Activated CD4-positive, alpha-beta T cell treated with anti-CD3 and anti-CD28 coated beads for 48 hours (primary cell): ENCODE measurements around the gene DIP2C.
A peak's percentile ranks its signal among the peaks of the same experiment; 100 is the strongest.
"Not testable (repeated sequence)": the region's sequence is repeated elsewhere in the genome, so short reads cannot be mapped to it uniquely, and the experiment has no call there.

Source experiments
- DNase-seq: peaks from one replicate; pipeline ENCODE4 v3.0.0-alpha.2; 2020

The DIP2C gene

GRCh38 chr10:490256-490655 is 199.2 kb downstream of the DIP2C start:
- no peak for DNase-seq

GRCh38 chr10:489330-489729 is 200.1 kb downstream of the DIP2C start:
- no peak for DNase-seq

DNA sequence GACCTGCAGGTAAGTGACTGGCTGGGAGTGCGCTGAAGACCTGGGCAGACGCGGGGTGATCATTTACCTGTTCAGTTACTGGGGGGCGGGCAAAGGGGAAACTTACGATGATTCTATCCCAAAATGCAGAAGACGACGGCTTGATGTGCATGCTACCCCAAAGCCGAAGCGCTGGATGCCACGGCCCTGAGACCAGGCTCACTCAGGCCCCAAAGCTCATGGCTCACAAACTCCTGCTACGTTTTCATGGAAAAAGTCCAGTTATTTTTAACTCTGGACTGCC is 200.6 kb downstream of the DIP2C start:
- no peak for DNase-seq

GRCh38 chr10:488081-488932 is 201.2 kb downstream of the DIP2C start:
- DNase-seq: no peak

GRCh38 chr10:486666-487322 is 202.7 kb downstream of the DIP2C start:
- no peak for DNase-seq

DNA sequence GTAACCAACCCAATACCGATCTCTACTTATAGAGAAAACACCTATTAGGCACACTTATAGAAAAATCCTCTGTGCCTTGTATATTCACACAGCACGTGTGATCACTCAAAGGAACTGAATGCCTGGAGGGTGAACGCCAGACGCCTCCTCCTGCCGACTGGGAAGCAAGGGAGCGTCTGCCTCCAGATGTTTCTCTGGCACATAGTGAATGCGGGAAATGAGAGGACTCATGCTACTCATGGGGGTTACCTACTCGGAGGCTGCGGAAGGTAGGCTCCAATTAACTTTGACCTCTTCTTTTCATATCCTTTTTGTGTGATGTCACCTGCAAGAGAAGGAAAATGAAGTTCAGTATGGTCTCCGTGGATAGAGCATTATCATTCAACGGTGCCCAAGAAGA is 203.3 kb downstream of the DIP2C start:
- DNase-seq: no peak

DNA sequence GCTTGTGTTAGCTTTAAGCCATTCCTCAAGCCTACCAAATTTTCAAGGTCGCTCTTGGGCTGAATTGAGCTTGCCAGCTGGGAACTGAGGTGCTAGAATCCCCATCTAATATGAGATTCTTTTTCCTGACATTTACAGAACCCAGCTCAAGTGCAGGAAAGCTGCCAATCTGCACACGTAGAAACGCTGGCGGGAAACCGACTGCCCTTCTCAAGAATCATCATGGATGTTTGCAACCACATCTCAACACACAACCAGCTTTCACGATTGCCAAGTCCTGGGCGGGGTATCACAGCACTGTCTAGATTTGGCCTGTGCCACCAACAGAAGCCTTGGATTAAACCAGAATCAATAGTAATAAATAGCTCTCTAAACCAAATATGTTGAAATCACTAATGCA is 203.7 kb downstream of the DIP2C start:
- DNase-seq: no peak

GRCh38 chr10:484925-485661 is 204.4 kb downstream of the DIP2C start:
- DNase-seq: peak; percentile 11

- no peak for DNase-seq
Measured at GRCh38 chr10:484441-484924, 205.0 kb downstream of the DIP2C start.

DNA sequence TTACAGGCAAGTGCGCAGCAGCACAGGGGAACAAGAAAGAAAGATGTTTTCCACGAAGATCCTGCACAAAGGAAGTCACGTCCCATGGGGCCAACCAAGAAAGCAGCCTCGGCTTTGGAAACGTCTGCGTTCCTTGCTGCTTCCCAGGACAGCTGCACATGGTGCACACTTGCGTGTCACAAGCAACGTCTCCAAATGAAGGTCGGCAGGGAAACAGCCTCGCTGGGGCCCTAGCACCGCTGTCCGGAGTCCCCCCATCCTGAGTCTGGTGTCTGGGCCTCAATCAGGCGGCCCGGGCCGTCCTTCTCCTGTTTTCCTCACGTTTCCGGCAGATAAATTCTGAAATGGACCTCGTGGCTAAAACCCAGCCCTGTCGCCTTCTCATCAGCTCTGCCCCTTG is 206.2 kb downstream of the DIP2C start:
- no peak for DNase-seq

DNA sequence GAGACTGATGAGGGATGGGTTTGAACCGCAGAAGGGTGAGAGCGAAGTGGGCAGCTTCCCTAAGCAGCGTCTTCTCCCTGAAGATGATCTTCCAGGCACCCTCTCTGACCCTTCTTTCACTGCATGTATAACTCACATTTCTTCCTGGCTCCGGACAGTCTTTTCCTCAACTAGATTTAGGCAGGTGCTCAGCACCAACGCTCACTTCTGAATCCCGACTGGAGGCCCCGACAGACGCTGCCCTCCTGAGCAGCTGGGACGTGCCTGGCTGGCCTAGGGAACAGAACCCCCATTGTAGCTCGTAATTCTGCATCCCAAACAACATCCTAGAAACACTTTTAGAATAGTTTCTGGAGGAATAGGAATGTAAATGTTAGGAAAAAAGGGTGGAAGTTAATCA is 206.6 kb downstream of the DIP2C start:
- DNase-seq: no peak

GRCh38 chr10:482051-482501 is 207.4 kb downstream of the DIP2C start:
- DNase-seq: no peak

DNA sequence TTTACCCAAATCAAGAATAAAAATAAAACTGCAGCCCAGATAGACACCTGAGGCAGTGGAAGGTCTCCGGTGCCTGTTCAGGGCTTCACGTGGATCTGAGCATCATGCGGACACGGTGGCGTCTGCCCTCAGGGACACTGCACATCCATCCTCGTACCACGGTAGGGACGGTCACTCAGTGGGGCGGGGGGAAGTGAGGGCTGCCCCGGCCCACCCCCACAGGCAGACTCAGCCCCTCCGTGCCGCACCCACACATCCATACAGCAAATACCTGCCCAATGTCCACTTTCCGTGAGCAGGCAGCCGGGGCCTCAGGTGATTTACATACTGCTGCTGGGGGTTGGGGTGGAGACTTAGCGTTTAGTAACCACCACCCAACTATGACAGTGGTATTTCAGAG is 207.8 kb downstream of the DIP2C start:
- no peak for DNase-seq

DNA sequence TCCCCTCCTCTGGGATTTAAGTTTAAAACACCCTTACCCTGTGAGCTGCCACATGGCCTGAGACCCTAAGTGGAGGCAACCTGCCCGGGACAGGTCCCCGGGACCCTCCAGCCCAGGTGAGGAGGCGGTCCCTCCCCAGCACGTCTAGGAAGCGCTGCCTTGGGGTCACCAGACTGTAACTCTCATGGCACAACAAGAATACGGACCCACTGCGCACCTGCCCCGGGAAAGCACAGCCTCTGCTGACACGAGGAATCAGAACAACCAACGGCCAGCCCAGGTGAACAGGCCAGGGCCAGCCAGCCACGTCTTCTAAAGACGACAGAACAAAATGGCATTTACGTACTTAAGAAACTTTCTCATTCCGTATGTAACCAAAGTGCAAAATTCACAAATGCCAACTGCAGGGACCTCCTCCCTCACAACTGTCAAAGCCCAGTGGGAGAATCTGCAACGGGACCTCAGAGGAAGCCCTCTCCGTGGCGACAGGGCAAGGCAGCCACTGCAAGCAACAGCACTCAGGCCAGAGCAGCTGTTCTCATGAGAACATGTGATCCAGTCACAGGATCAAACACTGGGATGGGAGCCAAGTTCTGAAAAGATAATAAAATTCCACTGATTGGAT is 208.4 kb downstream of the DIP2C start:
- DNase-seq: no peak

DNA sequence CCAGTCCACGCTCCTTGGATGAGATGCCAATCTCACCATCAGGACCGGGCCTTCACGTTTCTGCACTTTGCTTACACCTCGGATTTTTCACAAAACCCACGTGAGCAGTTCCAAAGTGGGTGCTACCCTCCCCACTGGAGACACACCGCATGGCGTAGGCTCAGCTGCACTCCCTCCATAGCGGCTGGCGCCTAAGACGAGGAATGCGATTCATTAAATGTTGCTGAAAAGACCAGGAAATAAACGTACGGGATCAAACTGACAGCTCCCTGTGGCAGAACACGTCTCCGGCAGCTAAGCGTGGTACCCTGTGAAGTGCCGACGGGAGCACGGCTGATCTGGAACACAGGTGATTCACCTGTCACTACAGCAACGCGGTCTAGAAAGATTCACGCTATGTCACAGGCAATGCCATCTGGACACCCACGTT is 209.0 kb downstream of the DIP2C start:
- no peak for DNase-seq

GRCh38 chr10:479706-480497 is 209.6 kb downstream of the DIP2C start:
- DNase-seq: not testable (repeated sequence)

DNA sequence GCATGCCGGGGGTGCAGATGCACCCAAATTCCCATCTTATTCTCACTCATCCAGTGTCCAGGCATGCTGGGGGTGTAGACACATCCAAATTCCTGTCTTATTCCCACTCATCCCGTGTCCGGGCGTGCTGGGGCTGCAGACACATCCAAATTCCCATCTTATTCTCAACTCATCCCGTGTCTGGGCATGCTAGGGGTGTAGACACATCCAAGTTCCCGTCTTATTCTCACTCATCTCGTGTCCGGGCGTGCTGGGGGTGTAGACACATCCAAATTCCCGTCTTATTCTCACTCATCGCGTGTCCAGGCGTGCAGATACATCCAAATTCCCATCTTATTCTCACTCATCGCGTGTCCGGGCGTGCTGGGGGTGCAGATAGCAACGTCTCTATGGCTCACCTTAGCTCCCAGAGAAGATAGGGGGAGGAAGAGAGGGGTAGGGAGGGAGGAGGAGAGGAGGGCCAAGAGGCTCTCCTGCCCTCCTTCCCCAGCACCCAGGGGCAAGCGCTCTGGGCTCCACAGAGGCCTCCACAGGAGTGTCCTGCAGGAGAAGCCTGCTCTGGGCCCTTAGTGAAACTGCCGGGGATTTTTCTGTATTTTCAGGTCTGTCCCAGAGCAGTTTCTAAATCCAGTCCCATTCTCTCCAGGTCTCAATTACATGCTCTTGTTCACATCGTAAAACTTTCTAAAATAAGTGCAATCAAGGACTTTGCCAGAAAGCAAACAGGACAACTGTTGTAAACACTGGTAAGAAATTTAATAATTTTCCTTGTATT is 210.8 kb downstream of the DIP2C start:
- DNase-seq: no peak

DNA sequence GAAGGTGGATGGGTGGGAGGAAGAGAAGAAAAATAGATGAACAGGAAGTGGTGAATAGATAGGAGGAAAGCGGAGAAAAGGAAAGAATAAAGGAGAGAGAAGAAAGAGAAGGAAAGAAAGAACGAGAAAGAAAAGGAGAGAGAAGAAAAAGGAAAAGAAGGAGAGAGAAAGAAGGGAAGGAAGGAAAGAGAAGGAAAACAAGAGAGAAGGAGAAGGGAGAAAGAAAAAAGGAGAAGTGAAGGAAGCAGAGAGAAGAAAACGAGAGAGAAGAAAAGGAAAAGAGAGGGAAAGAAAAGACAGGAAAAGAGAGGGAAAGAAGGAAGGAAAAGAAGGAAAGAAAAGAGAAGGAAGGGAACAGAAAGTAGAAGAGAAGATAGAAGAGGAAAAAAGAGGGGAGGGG is 211.8 kb downstream of the DIP2C start:
- DNase-seq: no peak

DNA sequence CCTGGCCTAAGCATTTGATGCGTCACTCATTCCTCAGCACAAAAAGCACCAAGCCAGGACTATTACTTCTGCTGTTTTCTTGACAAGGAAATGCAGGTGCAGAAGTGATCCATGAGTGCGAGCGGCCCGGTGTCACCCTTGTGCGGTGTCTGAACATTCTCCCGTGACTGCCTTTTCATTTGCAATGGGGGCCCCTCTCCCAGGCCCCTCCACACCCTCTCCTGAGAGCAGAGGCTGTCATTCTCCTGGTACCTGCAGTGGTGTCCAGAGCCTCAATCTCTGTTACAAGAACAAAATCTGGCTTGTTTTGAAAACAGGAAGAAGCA is 213.1 kb downstream of the DIP2C start:
- no peak for DNase-seq

DNA sequence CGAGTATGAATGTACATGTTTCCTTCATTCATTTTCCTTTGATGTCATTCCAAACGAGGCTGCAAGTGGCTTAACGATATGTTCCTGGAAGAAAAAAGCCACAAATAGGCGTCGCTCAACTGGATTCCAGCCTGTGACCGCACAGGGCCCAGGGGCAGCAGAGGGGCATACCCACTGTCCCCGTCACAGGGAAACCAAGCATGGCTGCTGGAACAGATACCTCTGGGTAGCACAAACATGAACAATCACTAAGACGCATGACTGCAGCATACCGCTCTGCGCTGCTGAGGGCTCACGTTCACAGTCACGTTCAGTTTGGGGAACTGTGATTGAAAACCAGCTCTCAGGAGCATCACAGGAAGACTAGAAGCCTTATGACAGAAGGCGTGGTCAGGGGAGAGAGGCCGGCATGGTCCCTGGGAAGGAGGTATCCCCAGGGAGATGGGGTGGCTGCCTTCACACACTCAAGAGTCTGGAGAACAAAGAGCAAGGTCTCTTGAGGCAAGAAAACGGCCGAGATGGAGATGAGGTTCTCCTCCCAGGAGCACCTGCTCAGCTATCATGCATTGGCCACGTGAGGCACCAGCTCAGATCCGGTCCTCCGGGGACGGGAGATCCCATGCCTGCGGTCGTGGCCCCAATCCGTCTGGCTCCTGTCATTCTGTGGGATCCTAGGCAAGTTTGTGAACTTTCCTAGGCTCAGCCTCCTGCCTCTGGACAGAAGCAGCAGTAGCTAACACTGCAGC is 213.6 kb downstream of the DIP2C start:
- DNase-seq: no peak

- DNase-seq: no peak
Measured at GRCh38 chr10:474946-475345, 214.5 kb downstream of the DIP2C start.
